Measurements from ENCODE around the gene NREP.

Gene NREP

GRCh38 chr5:111756581-111757354 lies at the start of gene NREP:
NREP (minus strand) TSS chr5:111757194; CDS start chr5:111755772, 1,422 bp downstream.
- DNase-seq, result no peak

DNA sequence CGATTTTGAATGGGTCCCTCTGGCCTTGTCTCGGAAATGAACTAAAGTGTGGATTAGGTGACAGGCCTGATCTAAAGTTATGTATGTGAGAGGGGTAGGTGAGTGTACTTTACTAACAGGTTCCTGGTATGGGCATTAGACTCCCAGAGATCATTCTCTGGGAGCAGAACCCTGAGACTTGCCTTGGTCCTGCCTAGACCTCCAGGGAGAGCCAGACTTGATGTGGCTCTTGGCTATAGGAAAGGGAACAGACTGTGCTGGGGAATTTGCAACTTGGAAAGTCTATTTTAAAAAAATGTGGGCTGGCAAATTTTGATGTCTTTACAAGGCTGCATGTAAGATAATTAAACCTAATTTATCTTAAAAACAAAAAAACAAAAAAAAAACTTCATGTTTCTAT lies 49.8 kb upstream of the NREP start:
- DNase-seq, result no peak

DNA sequence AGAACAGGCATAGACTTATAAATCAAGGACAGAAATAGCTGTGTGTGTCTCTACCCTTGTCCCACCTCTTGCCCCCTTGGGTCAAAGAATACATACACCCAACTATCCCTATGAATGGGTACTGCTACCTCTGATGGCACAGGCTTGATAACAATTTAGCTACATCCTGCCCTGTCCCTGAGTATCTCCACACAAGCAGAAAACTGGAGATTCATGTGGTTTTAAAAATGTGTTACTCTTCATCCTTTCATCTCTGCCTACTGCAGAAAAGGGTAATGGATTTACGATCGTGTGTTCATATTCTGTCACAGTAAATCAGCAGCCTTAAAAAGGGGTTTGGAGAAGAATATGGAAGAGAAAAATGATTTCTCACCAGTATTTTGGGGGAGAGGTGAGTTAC lies 49.2 kb upstream of the NREP start:
- DNase-seq, result no peak

GRCh38 chr5:111805071-111805470 lies 48.1 kb upstream of the NREP start:
- DNase-seq, result no peak

DNA sequence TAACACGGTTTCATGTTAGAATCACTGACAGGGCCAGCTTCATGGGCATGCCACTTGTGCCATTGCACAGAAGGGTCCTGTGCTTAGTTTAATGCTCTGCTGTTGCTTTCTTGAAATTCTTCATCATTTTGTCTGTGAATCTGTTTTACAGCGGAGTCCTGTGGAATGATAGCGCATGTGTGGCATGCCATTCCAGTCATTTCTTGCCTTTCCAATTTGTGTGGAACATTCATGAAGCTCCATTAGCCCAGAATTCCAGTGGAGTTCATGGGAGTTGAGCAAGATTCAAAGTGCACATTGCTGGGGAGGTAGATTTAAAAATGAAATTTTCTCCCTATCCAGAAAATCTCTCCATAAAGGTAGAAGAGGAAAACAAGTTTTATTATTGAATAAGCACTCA lies 43.4 kb upstream of the NREP start:
- no peak for DNase-seq

- DNase-seq, result no peak
Measured at GRCh38 chr5:111795142-111795541, 38.1 kb upstream of the NREP start.

DNA sequence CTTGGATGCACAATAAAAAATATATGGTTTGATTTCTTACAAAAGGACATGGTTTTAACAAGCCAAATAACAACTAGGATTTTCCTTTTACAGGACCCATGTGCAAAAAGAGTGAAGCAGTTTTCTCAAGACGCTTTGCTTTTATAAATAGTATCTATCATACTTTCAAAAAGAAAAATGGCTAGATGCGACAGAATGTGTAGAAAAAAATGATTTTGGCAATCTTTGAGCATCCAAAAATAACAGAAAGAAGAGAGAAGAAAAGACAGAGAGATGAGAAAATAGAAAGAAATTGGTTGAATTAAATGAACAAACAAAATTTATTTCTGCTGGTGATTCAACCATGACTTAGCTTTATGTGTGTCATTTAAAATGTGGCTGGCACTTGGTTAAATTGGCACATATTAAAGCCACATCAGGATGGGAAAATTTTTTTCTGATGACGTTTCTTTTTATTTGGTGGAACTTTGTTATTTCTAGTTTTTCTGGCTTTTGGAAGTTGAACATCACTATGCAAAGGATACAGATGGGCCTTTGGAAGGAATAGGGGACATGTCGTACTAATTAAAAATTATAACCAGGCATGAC lies 35.6 kb upstream of the NREP start:
- DNase-seq, result no peak

DNA sequence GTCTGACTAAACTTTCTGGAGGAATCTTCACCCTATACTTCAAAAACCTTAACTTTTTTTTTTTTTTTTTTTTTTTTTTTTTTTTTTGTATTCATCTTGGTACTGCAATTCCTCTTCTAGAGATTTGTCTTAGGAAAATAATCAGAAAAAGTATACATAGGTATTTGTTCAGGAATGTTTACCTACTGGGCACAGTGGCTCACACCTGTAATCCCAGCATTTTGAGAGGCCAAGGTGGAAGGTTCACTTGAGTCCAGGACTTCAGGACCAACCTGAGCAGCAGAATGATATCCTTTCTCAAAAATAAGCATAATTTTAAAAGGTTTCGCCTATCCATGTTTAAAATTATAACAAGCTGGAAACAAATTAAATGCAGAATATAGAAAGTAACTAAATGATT lies 33.3 kb upstream of the NREP start:
- no peak for DNase-seq

GRCh38 chr5:111787006-111787405 lies 30.0 kb upstream of the NREP start:
- no peak for DNase-seq

GRCh38 chr5:111784491-111785181 lies 27.6 kb upstream of the NREP start:
- no peak for DNase-seq

DNA sequence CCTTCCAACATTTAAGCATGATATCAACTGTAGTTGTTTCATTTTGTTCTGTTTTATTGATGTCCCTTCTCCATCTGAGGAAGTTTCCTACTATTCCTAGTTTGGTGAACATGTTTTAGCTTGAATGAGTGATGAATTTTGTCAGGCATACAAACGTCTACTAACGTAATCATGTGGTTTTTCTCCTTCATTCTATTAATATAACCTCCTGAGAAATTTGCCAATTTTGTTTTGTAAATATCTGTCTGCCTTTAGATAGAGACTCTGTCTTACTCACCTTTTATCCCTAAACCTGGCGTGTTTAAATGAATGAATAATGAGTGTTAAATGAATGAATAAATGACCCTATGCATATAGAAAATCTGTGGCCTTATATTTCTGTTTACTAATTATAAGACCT lies 26.5 kb upstream of the NREP start:
- no peak for DNase-seq

DNA sequence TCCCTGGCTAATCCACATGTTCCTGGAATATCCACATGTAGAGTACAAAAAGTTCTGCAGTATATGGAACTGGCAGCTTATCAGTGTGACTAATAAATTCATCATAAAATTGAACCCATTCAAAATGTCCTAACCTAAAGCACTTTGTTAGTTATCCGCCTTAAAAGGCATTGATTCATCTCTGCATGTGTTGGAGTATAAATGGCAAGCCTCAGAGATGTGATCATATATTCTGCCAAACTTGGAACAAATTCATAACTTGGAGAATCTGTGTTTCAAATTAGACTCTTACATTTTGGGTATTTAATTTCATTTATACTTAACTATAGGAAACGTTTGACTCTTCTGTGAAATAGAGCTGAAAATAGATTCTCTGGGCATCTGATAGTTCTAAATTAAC lies 25.2 kb upstream of the NREP start:
- no peak for DNase-seq

- DNase-seq, result no peak
Measured at GRCh38 chr5:111781200-111781599, 24.2 kb upstream of the NREP start.

GRCh38 chr5:111779922-111780292 lies 22.9 kb upstream of the NREP start:
- DNase-seq, result no peak

GRCh38 chr5:111779260-111779921 lies 22.4 kb upstream of the NREP start:
- no peak for DNase-seq

DNA sequence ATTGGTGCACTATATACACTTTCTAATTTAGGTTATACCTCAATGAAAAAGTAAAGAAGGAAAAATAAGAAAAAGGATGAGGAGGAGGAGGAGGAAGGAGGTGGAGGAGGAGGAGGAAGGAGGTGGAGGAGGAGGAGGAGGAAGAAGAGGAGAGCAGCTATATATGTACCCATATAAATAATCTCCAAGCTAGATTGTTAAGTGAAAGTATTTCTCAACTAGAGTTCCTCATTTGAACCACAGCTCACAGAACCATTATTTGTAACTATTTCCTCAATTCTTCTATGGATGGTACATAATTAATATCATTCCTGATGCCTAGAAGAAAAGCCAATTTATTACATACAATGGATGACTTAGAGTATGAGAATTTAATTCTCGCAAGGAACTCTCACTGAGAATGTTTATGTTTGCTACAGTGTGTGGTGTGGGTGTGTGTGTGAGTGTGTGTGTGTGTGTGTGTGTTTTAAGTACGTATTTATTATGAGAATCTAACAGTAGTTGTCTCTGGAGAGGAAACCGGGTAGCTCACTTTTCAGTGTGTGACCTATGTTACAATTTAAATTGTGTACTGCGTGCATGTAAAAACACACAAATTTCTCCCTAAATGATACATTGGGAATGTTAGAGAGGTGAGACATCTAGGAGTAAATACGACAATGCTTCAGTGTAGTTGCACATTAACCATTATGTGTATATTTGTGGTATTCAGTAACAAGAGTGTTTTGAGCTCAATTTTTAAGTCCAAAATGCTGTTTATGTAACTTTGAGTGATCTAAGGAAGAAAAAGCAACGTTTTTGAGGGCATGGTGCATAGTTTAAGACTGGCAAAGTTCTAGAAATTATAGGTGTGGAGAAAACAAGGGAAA lies 20.2 kb upstream of the NREP start:
- no peak for DNase-seq

- DNase-seq, result no peak
Measured at GRCh38 chr5:111775224-111775623, 18.2 kb upstream of the NREP start.

DNA sequence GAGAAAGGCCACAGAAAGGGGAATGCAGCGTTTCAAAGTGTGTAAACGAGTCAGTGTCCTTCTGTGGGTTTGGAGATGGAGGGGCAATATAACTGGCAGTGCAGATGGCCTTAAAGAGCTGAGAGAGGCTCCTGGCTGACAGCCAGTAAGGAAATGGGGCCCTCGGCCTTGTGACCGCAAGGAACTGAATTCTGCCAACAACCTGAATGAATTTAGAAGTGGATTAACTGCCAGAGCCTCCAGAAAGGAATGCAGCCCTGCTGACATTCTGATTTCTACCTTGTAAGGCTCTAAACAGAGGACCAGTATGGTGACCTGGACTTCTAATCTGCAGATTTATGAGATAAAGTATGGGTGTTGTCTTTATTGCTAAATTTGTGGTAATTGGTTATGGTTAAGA lies 17.5 kb upstream of the NREP start:
- no peak for DNase-seq

- no peak for DNase-seq
Measured at GRCh38 chr5:111772456-111773122, 15.6 kb upstream of the NREP start.

GRCh38 chr5:111769541-111769940 lies 12.5 kb upstream of the NREP start:
- no peak for DNase-seq

DNA sequence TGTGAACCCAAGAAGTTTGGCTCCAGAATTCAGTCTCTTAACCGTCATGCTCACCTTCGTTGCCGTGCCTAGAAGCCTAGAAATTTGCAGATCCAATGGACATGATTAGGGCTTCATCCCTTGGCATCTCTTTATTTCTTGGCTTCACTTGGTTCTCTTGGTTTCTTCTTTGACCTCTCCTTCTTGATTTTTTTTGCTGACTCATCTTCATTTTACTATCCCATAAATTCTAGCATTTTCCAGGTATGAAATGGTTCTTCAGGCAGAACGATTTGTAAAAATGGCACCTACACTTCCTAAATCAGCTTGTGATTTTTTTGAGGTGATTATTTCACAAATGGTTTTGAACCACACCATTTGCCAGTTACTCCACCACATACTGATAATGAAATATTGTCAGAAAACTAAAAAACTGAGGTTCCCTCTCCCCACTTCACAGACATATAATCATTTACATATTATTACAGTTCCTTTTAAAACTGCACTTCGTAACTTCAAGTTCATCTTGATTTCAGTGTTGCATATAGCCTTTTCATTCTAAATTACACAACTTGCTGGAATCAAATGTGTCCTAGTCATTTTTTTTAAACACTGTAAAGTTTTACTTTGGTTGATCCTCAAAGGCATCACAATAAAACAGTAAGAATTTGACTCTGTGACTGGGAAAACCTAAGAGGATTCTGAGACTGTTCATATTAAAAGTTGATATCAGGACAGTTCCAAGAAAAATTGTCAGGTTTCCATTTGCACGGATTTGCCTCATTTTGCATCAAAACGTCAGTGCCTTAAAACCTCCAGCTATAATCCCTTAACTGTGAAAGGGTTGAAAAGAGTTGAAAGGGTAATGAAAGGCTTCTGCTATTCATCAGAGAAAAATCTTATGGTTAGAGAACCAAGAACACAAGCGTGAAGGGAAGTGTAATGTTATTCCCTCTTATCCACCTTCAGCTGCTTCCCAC lies 8.9 kb upstream of the NREP start:
- DNase-seq, result no peak
